Glutamatergic neuron (in vitro differentiated cells): ENCODE data around the gene CLEC18B. TPM values are rescaled to one million over a fixed set of nuclear protein-coding genes. Genes with fewer than 3 reads are reported as not detected.
"Not testable (repeated sequence)": the region's sequence is repeated elsewhere in the genome, so short reads cannot be mapped to it uniquely, and the experiment has no call there.

ENCODE experiments used
- DNase-seq: peaks from one replicate; pipeline ENCODE4 v3.0.0; 2022
- H3K27ac Mint-ChIP-seq: one replicate; pipeline ENCODE4 v1.8.0; 2020; ENCODE audit warnings: mild to moderate bottlenecking, mixed read lengths, inconsistent platforms; ENCODE audit not compliant: unreplicated experiment
- H3K27me3 Mint-ChIP-seq: one replicate; pipeline ENCODE4 v1.8.0; 2020; ENCODE audit warnings: mild to moderate bottlenecking, moderate library complexity, mixed read lengths, inconsistent platforms; ENCODE audit not compliant: unreplicated experiment
- H3K36me3 Mint-ChIP-seq: one replicate; pipeline ENCODE4 v1.8.0; 2020; ENCODE audit warnings: mild to moderate bottlenecking, mixed read lengths, inconsistent platforms; ENCODE audit not compliant: unreplicated experiment
- H3K4me1 Mint-ChIP-seq: one replicate; pipeline ENCODE4 v1.8.0; 2020; ENCODE audit warnings: mild to moderate bottlenecking, low read depth, mixed read lengths, inconsistent platforms; ENCODE audit not compliant: unreplicated experiment
- H3K4me3 Mint-ChIP-seq: one replicate; pipeline ENCODE4 v1.8.0; 2020; ENCODE audit warnings: mild to moderate bottlenecking, mixed read lengths, inconsistent platforms; ENCODE audit not compliant: unreplicated experiment
- H3K9me3 Mint-ChIP-seq: one replicate; pipeline ENCODE4 v1.8.0; 2020; ENCODE audit warnings: mild to moderate bottlenecking, moderate library complexity, mixed read lengths, inconsistent platforms; ENCODE audit not compliant: unreplicated experiment
- CTCF ChIP-seq: fragments of 200-600 bp; sonication (generic); IDR thresholded peaks from one replicate; pipeline ENCODE4 v1.5.0; 2021; ENCODE audit not compliant: partially characterized antibody, unreplicated experiment
- total RNA-seq: library from RNA; stranded (reverse); fragmentation: NEBNext Ultra II Directional; extraction: Animal tissue kit (Norgen Biotek cat#: 25700); gene quantifications from one replicate; pipeline ENCODE4 v1.2.1, GENCODE V29; 2021; ENCODE audit not compliant: unreplicated experiment

Gene CLEC18B
- total RNA-seq, 1 donor from 2014 or later: 1.6 TPM

DNA sequence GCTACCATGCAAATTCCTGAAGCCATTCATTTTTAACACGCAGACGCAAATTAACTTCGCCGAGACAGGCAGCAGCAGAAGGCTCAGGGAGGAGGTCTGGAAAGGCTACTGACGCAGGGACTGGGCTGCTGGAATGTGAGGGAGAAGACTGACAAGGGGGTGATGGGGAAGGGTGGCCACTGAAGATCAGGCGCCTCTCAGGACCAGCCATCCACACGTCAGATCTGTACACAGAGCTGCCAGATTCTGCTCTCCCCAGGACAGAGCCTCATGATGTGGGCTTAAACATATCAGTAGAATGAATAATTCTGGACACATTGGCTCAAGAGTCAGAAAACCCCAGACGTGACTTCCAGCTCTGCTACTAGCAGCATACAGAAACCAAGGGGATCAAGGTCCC, 25.6 kb upstream of the CLEC18B start:
- no peak for TF ChIP-seq CTCF
- no peak overlapping the region for H3K27ac Mint-ChIP-seq

DNA sequence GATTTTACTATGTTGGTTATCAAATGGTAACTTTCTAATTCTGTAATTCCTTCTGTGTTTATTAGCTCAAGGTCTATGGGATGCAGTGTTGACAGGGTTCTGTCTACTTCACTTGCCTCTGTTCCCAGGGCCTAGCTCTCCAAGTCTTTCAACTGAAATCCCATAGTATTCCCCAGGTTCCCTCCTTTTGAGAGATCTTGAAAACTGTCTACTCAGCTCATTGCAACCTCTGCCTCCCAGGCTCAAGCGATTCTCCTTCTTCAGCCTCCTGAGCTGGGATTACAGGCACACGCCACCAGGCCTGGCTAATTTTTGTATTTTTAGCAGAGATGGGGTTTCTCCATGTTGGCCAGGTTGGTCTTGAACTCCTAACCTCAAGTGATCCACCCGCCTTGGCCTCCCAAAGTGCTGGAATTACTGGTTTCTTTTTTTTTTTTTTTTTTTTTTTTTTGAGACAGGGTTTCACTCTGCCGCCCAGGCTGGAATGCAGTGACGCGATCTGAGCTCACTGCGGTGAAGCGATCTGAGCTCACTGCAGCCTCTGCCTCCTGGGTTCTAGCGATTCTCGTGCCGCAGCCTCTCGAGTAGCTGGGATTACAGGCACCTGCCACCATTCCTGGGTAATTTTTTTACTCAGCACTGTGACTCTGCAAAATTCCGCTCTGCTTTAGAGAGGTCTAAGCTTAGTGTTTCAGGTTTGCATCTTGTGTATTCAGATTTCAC, 22.5 kb upstream of the CLEC18B start:
- H3K4me1 Mint-ChIP-seq, H3K4me3 Mint-ChIP-seq, H3K27me3 Mint-ChIP-seq, H3K36me3 Mint-ChIP-seq, H3K9me3 Mint-ChIP-seq, H3K27ac Mint-ChIP-seq, DNase-seq: not testable (repeated sequence)

More for the DNA sequence above, 25.6 kb upstream of the CLEC18B start:
- Mint-ChIP-seq H3K36me3 (peaks cover 4% of the 10 kb centered on the region), H3K4me3 (no peak overlapping the region), H3K4me1 (no peaks in the 10 kb centered on the region), H3K27me3 (no peaks in the 10 kb centered on the region), H3K9me3 (no peaks in the 10 kb centered on the region)
- no peak for DNase-seq

GRCh38 chr16:74439685-74440084, 18.4 kb upstream of the CLEC18B start:
- no peak for TF ChIP-seq CTCF
- Mint-ChIP-seq H3K4me3 (no peak overlapping the region), H3K9me3 (peaks cover 5% of the 10 kb centered on the region), H3K4me1 (no peaks in the 10 kb centered on the region), H3K27ac (no peak overlapping the region), H3K36me3 (peaks cover 11% of the 10 kb centered on the region), H3K27me3 (peaks cover 5% of the 10 kb centered on the region)
- DNase-seq: no peak

GRCh38 chr16:74438492-74438979, 17.3 kb upstream of the CLEC18B start:
- TF ChIP-seq CTCF: no peak
- Mint-ChIP-seq H3K4me3 (no peak overlapping the region), H3K27ac (no peak overlapping the region), H3K36me3 (peaks cover 11% of the 10 kb centered on the region), H3K9me3 (peaks cover 5% of the 10 kb centered on the region), H3K4me1 (no peaks in the 10 kb centered on the region), H3K27me3 (peaks cover 5% of the 10 kb centered on the region)
- no peak for DNase-seq

GRCh38 chr16:74431516-74431915, 10.2 kb upstream of the CLEC18B start:
- H3K9me3 Mint-ChIP-seq: no peaks in the 10 kb centered on the region
- DNase-seq: no peak
- H3K27ac Mint-ChIP-seq: no peak overlapping the region
- H3K4me1 Mint-ChIP-seq: no peaks in the 10 kb centered on the region
- no peak for TF ChIP-seq CTCF
- peaks cover 4% of the 10 kb centered on the region for H3K36me3 Mint-ChIP-seq
- H3K4me3 Mint-ChIP-seq: no peak overlapping the region
- H3K27me3 Mint-ChIP-seq: no peaks in the 10 kb centered on the region
